H1 (cell line): ENCODE results near the gene WASHC4. TPM values are rescaled to one million over a fixed set of nuclear protein-coding genes. Genes with fewer than 3 reads are reported as not detected.

Source experiments
- KDM1A ChIP-seq: fragments of 200-600, 300-600 bp; sonication (generic); IDR thresholded peaks from 2 replicates; pipeline ENCODE4 v1.7.1; 2016; ENCODE audit warnings: mild to moderate bottlenecking, low read length, borderline replicate concordance
- polyA plus RNA-seq, 7 experiments: library from polyadenylated mRNA; depleted of rRNA in 3 of 7; stranded (reverse) in 5 of 7; unstranded in 2 of 7; fragments of >200 nt in 5 of 7; fragments of 200-250 nt in 2 of 7; gene quantifications; 1 replicate in 5 of 7; 2 replicates in 1 of 7; 4 replicates in 1 of 7; pipeline versions ENCODE4 v1.2.1 to v1.2.3, GENCODE V29; 2011 to 2013; ENCODE audit warnings: missing spikeins in 2 of 7, mixed read lengths in 2 of 7
- total RNA-seq: library from RNA; stranded (reverse); fragmentation: NEBNext Ultra II Directional; extraction: Animal tissue kit (Norgen Biotek cat#: 25700); gene quantifications from 2 replicates; pipeline ENCODE4 v1.2.1, GENCODE V29; 2021

The WASHC4 gene
- total and polyA plus RNA-seq, 2 of the 8 experiments (the other 6 are each of a cell fraction or from before 2014, with no cell fraction given): 13.0 to 38.5 TPM

- no peak for TF ChIP-seq KDM1A
These were observed 2.1 kb downstream of the WASHC4 start (continued) for GRCh38 chr12:105109465-105110212.
